ENCODE measurements around the gene EPB41L1. TPM values are rescaled to one million over a fixed set of nuclear protein-coding genes. Genes with fewer than 3 reads are reported as not detected.

The EPB41L1 gene
- total RNA-seq, 1 experiment from 2014 or later: 4.2 TPM

DNA sequence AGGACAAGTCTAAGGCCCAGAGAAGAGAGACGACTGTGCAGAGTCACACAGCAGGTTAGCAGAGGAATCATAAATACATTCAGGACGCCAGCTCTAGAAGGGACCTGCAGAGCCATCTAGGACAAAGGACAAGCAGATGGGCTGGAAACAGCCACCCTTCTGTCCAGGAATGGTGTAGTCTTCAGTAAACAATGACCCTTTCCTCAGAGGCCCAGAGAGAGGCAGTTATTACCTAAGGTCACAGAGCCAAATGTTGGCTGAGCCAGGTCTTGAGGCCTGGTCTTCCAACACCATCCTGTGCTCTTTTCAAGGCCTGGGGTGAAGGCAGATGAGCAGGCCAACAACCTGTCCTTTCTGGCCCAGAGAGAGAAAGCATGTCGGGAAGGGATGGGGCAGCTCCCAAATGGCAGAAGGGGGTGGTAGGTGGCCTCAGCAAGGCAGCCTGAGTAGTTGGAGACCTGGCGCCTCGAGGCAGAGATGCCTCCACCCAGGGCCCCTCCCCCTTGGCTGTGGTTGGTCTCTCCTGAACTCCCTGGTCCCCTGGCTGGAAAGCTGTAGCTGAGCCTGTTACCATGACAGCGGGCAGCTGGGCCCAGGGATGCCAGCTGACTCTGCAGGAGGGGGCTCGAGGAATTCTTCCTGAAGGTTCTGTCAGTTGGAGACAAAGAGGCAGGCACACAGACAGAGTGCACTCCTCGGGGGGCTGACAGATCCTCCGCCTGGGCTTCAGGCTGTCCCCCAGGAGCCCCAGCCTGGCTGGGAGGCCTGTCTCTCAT is 24.8 kb downstream of the EPB41L1 start:
- Histone ChIP-seq H3K4me3 (no peak overlapping the region), H3K27ac (no peak overlapping the region), H3K27me3 (replicated peaks) (no peaks in the 10 kb centered on the region), H3K9me3 (replicated peaks) (no peaks in the 10 kb centered on the region), H3K4me1 (replicated peaks) (no peaks in the 10 kb centered on the region), H3K36me3 (no peaks in the 10 kb centered on the region)
- DNase-seq (ENCODE audit: low read depth in 1 of 2, low spot score in 2 of 2): no peak

- Histone ChIP-seq H3K9me3 (replicated peaks) (no peaks in the 10 kb centered on the region), H3K4me3 (no peak overlapping the region), H3K27me3 (replicated peaks) (no peaks in the 10 kb centered on the region), H3K27ac (no peak overlapping the region), H3K4me1 (replicated peaks) (no peaks in the 10 kb centered on the region), H3K36me3 (no peaks in the 10 kb centered on the region)
- no peak for DNase-seq (ENCODE audit: low read depth in 1 of 2, low spot score in 2 of 2)
Measured at GRCh38 chr20:36180323-36180722, 25.8 kb downstream of the EPB41L1 start.

GRCh38 chr20:36181934-36182603 is 27.5 kb downstream of the EPB41L1 start:
- H3K27ac ChIP-seq: no peak overlapping the region
- H3K27me3 ChIP-seq (replicated peaks): no peaks in the 10 kb centered on the region
- no peaks in the 10 kb centered on the region for H3K4me1 ChIP-seq (replicated peaks)
- no peak for DNase-seq (ENCODE audit: low read depth in 1 of 2, low spot score in 2 of 2)
- no peaks in the 10 kb centered on the region for H3K36me3 ChIP-seq
- H3K9me3 ChIP-seq (replicated peaks): no peaks in the 10 kb centered on the region
- H3K4me3 ChIP-seq: no peak overlapping the region

DNA sequence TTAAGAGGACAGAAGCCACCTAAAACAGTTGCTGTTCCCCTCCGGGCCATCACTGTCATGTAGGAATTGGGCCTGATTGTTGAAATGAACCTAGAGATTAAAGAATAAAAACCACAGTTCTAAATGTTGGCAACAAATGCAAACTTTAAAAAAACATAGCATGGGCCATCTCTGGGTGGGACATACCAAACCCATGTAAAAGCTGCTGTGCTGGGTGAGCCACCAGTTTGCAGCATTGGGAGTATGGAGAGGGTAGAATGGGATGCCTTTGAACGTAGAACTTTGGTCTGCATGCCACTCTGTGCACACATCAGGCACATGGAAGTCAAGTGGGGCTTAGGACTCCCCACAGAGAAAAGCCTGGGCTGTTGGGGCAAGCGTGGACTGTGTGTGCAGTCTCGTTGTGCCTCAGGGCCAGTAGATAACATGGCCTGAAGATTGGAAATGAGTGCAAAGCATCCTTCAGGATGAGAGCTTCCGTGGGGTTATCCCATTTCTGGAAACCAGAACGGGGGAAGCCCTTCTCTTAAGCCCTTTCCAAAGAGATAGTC is 28.1 kb downstream of the EPB41L1 start:
- Histone ChIP-seq H3K9me3 (replicated peaks) (no peaks in the 10 kb centered on the region), H3K36me3 (no peaks in the 10 kb centered on the region), H3K4me1 (replicated peaks) (no peaks in the 10 kb centered on the region), H3K27ac (no peak overlapping the region), H3K27me3 (replicated peaks) (no peaks in the 10 kb centered on the region), H3K4me3 (no peak overlapping the region)
- DNase-seq (ENCODE audit: low read depth in 1 of 2, low spot score in 2 of 2): no peak

GRCh38 chr20:36183155-36183944 is 28.8 kb downstream of the EPB41L1 start:
- H3K36me3 ChIP-seq: no peaks in the 10 kb centered on the region
- no peaks in the 10 kb centered on the region for H3K4me1 ChIP-seq (replicated peaks)
- no peak overlapping the region for H3K27ac ChIP-seq
- H3K4me3 ChIP-seq: no peak overlapping the region
- no peaks in the 10 kb centered on the region for H3K27me3 ChIP-seq (replicated peaks)
- no peaks in the 10 kb centered on the region for H3K9me3 ChIP-seq (replicated peaks)
- DNase-seq (ENCODE audit: low read depth in 1 of 2, low spot score in 2 of 2): no peak

GRCh38 chr20:36184816-36185776 is 30.6 kb downstream of the EPB41L1 start:
- Histone ChIP-seq H3K4me3 (no peak overlapping the region), H3K4me1 (replicated peaks) (no peaks in the 10 kb centered on the region), H3K36me3 (no peaks in the 10 kb centered on the region), H3K27ac (no peak overlapping the region), H3K9me3 (replicated peaks) (no peaks in the 10 kb centered on the region), H3K27me3 (replicated peaks) (no peaks in the 10 kb centered on the region)
- DNase-seq (ENCODE audit: low read depth in 1 of 2, low spot score in 2 of 2): no peak

DNA sequence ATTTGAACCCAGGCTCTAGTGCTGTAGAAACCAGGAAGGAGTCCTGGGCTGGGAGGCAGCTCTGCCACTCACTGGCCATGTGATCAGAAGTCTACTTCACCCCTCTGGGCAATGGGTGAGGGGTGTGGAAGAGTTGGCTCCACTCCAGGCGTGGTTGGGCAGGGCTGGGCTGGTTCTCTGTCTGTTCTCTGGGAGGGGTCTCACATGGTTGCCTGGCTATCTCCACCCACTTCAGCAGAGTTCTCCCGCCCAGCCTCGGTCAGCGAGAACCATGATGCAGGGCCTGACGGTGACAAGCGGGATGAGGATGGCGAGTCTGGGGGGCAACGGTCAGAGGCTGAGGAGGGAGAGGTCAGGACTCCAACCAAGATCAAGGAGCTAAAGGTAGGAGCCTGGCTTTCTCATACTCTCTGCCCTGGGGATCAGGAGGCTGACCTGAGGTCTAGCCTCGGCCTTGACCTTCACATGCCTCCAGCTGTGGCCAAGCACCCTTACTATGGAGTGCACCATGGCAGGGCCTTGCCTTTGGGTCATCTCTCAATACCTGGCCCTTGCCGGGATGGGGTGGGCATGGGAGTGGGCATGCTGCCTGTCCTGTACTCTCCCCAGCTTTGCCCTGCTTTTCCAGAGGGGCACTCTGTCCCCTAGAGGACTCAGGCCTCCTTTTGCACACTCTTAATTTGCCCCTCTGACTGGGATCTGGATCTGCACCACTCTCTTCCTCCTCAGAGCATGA is 39.6 kb downstream of the EPB41L1 start:
- Histone ChIP-seq H3K36me3 (no peaks in the 10 kb centered on the region), H3K27me3 (replicated peaks) (no peaks in the 10 kb centered on the region), H3K9me3 (replicated peaks) (no peaks in the 10 kb centered on the region), H3K4me3 (no peak overlapping the region), H3K4me1 (replicated peaks) (no peaks in the 10 kb centered on the region), H3K27ac (no peak overlapping the region)
- no peak for DNase-seq (ENCODE audit: low read depth in 1 of 2, low spot score in 2 of 2)

DNA sequence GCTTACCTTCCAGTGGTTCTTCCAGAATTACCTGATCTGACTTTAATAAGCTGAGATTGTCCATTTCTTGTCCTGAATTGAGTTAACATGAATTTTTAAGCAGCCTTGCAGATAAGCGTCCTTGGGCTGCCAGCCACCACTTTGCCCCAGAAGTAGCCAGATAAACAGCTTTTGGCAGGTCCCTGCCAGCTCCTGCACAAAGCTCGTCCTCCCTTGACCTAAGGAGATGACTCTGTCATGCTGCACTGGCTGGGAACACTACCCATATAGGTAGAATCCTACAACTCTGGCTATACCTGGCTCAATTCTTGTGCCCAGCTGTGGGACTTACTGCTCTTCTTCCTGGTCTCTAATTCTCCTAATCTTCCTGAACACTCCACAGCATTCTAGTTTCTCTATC is 42.1 kb downstream of the EPB41L1 start:
- no peak for DNase-seq (ENCODE audit: low read depth in 1 of 2, low spot score in 2 of 2)
- no peaks in the 10 kb centered on the region for H3K36me3 ChIP-seq
- H3K9me3 ChIP-seq (replicated peaks): no peaks in the 10 kb centered on the region
- no peak overlapping the region for H3K27ac ChIP-seq
- H3K4me3 ChIP-seq: no peak overlapping the region
- H3K4me1 ChIP-seq (replicated peaks): no peaks in the 10 kb centered on the region
- H3K27me3 ChIP-seq (replicated peaks): no peaks in the 10 kb centered on the region

DNA sequence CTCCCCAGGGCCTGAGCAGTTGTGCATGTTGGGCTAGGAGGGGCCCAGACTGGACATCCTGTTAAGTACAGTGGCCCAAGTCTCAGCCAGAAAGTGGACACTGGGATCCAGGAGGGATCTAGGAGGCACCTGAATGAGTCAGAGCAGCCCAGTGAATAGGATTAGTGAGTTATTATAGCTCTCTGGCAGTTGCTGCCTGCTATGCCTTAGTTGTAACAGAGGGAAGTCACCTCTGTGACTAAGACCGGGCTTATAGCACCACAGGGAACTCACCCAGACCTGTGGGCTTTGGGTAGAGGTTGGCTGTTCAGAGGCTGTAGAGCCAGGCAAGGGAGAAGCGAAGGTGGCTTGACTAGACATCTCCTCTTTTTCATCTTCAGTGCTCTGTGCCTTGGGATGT is 42.7 kb downstream of the EPB41L1 start:
- no peak overlapping the region for H3K27ac ChIP-seq
- no peak for DNase-seq (ENCODE audit: low read depth in 1 of 2, low spot score in 2 of 2)
- H3K36me3 ChIP-seq: no peaks in the 10 kb centered on the region
- H3K4me1 ChIP-seq (replicated peaks): no peaks in the 10 kb centered on the region
- no peak overlapping the region for H3K4me3 ChIP-seq
- H3K9me3 ChIP-seq (replicated peaks): no peaks in the 10 kb centered on the region
- H3K27me3 ChIP-seq (replicated peaks): no peaks in the 10 kb centered on the region

GRCh38 chr20:36199345-36200257 is 45.1 kb downstream of the EPB41L1 start:
- no peaks in the 10 kb centered on the region for H3K9me3 ChIP-seq (replicated peaks)
- no peak overlapping the region for H3K27ac ChIP-seq
- DNase-seq (ENCODE audit: low read depth in 1 of 2, low spot score in 2 of 2): peak; percentile 52 to 81
- no peaks in the 10 kb centered on the region for H3K27me3 ChIP-seq (replicated peaks)
- H3K4me1 ChIP-seq (replicated peaks): no peaks in the 10 kb centered on the region
- no peaks in the 10 kb centered on the region for H3K36me3 ChIP-seq
- no peak overlapping the region for H3K4me3 ChIP-seq

DNA sequence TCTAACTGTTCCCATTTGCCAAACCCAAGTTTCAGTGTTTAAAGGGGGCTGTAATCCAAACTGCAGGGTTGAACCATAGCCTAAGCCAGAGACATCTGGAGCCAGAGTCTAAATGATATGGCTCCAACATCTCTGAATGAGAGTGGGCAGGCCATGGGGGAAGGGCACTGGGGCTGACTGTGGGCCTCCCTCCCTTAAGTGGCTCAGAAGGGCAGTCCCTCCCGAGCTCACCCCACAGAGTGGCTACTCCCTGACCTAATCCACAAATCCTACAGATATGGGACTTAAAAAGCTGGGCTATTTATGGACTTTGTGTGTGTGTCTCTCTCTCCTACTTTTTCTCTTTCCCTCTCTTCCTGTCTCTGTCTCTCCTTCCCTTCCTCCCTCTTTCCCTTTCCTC is 45.9 kb downstream of the EPB41L1 start:
- Histone ChIP-seq H3K27ac (no peak overlapping the region), H3K36me3 (no peaks in the 10 kb centered on the region)

DNA sequence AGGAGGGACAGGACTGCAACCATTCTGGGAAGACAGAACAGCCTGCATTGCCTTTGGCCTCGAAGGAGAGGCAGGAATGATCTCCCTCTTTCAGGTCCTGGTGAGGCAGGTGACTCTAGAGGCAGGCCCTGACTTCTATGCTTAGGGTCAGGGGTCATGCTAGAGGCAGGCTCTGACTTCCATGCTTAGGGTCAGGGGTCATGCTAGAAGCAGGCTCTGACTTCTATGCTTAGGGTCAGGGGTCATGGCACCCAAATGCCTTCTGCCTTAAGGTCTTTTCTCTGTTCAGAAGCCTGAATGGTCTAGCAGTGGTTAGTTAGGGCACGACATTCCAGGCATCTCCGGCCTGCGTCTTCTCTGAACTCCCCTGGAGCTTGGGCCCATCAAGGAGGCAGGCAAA is 46.7 kb downstream of the EPB41L1 start:
- no peaks in the 10 kb centered on the region for H3K27me3 ChIP-seq (replicated peaks)
- no peak for DNase-seq (ENCODE audit: low read depth in 1 of 2, low spot score in 2 of 2)
- H3K9me3 ChIP-seq (replicated peaks): no peaks in the 10 kb centered on the region
- H3K4me1 ChIP-seq (replicated peaks): no peaks in the 10 kb centered on the region
- H3K27ac ChIP-seq: no peak overlapping the region
- no peaks in the 10 kb centered on the region for H3K36me3 ChIP-seq
- no peak overlapping the region for H3K4me3 ChIP-seq

More for the DNA sequence above, 45.9 kb downstream of the EPB41L1 start:
- H3K4me3 ChIP-seq: no peak overlapping the region
- no peaks in the 10 kb centered on the region for H3K27me3 ChIP-seq (replicated peaks)
- DNase-seq (ENCODE audit: low read depth in 1 of 2, low spot score in 2 of 2): no peak
- H3K4me1 ChIP-seq (replicated peaks): no peaks in the 10 kb centered on the region
- no peaks in the 10 kb centered on the region for H3K9me3 ChIP-seq (replicated peaks)

All from SJSA1 (cell line).